Activated CD4-positive, CD25-positive, alpha-beta regulatory T cell treated with anti-CD3 and anti-CD28 coated beads, Interleukin-2, amount 50 U/mL, for 24 hours (primary cell): ENCODE data around the gene RAPGEF6.

ENCODE experiments used
- ATAC-seq, 2 donors: fragments of 150-1000 bp; cut with Tn5 transposase; one replicate each; pipeline ENCODE4 v1.10.0; 2021; ENCODE audit warnings: mild to moderate bottlenecking in 1 of 2, moderate library complexity in 1 of 2

RAPGEF6 gene

DNA sequence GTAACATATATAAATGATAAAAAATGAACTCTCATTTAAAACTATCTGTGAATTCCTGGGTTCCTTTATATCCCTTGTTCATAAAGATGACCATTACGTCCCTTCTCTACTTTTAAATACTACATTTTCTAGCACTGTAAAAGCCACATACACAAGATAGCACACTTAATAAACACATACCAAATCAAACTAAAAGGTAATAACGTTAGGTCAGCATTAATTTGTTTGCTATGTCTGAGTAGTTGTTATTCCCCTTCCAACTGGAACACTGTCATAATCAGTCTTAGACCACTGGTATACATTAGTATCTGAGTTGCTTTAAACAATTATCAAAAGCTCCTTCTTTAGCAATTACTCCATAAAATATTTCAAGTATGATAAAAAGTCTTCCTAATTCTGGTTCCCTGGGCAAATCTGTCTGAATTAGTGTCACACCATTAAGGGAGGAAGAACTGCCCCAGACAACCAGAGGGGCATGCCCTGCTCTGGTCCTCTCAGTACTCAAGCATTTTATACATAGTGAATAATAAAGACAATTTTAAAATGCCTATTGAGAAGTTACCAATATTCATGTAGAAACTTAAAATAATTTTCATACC, 98.1 kb downstream of the RAPGEF6 start:
- ATAC-seq = no peak

GRCh38 chr5:131536211-131536826, 98.7 kb downstream of the RAPGEF6 start:
- peak; percentile 33 to 54 for ATAC-seq

- ATAC-seq = no peak
These were observed 100.1 kb downstream of the RAPGEF6 start for GRCh38 chr5:131534974-131535373.

- ATAC-seq = no peak
These were observed 101.2 kb downstream of the RAPGEF6 start for GRCh38 chr5:131533836-131534235.

DNA sequence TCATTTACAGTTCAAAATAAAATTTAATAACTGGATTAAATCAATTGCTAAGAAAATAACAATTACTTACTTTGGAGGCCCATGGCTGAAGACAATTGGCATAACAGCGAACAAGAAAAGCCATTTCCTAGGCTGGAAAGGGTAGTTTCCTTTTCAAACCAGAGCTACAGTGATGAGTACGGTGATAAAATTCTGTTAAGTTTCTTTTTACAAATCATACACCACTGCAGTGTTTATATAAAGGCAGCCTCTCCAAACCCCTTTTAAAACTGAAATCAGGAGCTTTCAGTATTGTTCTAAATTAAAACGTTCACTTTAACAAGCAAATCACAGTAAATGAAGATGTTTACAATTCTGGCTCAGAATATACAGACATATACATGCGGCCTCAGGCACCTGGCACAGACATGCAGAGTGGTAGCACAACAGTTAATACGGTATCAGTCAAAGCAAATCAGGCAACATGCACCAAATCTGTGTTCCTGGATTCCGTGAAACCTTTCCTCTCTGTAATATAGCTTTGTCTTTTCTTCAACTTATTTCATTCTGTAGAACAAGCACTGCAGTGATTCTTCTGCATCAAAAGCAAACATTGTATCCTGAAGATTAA, 102.9 kb downstream of the RAPGEF6 start:
- peak; percentile 68 to 74 for ATAC-seq

DNA sequence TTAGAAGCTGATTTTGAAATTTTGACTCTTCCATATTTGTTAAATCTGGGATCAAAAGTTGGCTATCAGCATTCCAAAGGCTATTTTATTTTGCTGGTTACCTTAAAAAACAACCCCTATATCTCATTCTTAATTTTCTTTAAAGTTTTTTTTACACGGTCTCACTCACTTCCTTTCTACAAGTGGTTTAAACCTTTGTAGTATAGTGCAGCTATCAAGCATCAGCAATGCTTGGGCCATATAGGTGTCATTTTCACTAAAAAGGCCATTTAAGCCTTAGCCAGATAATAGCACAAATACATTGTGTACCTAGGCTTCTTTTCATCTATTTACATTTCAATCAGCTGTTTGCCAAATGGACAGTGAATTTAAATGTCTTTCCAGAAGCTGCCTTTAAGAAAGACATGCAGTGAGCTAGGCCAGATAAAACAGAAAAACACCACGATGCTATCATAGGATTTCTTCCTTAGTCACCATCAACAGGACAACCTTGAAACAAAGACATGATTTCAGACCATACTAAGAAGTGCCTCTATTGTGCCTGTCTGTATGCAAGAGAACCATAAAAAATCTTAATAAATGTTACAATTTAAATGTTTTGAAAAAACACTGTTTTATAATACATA, 104.2 kb downstream of the RAPGEF6 start:
- ATAC-seq = no peak

DNA sequence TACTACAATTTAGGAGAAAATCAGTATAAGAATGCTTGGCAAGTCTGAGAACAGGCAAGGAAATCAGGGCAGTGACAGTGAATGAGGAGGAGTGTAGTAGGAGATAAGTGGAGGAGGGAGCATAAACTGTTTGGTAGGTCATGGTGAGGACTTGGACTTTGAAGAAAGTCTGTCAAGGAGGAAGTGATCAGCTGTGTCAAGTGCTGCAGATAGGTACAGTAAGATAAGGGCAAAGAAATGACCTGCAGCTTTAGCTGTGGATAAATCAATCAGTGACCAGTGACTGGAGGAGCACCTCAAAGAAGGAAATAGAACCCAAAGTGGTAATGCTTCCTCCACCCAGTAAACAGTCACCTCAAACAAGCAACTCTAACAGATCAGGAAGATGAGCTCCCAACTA, 106.3 kb downstream of the RAPGEF6 start:
- no peak for ATAC-seq

- no peak for ATAC-seq
These were observed 109.2 kb downstream of the RAPGEF6 start for GRCh38 chr5:131525805-131526204.

- ATAC-seq = no peak
These were observed 110.6 kb downstream of the RAPGEF6 start for GRCh38 chr5:131524431-131524830.

DNA sequence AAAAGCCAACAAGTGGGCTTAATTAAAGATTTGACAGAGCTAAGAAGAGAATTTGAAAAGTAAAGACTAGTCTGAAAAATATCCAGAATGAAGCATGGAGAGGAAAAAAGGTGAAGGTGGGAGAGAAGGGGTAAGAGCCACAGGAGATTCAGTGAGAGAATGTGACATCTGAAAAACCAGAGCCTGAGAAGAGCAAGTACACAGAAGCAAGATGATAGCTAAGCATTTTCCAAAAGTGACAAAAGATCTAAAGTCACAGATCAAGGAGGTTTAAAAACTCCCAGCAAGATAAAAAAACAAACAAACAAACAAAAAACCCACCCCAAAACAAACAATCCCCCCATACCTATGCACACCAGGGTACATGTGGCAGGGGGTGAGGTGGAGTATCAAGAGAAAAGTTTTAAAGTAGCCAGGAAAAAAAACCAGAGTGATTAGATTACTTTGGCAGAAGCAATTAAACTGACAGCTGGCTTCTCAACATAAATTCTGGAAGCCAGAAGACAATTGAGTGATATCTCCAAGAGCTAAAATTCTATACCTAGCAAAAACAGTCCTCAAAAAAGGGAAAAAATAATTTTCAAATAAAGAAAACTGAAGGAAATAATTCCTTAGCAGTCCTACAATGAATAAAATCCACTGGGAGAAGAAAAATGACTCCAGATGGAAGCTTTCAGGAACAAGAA, 111.4 kb downstream of the RAPGEF6 start:
- no peak for ATAC-seq

DNA sequence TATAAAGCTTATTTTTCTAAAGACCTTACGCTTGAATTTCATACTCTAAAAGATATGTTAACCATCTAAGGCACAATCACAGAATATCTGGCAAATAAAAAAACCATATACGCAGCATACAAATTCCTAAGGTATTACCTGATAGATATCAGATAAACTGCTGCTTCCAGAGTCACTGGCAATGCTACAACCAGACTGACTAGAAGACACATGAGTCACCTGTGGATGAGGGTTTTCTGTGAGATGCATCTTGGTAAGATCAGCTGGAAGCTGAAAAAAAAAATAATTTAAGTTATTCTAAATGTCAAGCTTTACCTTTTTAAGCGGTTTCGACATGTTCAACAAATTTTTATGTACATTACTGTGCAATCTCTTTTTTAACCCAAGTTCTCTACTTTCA, 113.8 kb downstream of the RAPGEF6 start:
- no peak for ATAC-seq

DNA sequence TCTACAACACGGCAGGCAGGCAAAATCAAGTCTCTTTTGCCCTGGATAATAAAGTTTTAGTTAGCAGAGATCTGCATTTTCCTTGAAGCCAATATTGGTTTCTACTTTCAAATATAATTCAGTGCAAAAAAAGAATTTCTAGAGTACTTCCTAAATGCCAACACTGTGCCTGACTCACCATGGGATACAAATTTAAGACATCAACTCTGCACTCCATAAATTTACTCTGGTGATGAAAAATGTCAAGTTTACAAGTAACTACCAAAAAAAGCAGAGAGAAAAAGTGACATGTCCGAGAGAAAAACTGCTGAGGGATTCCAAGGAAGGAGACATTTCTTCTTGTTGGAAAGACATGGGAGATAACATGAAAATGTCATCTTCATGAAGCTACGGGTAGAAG, 119.7 kb downstream of the RAPGEF6 start:
- ATAC-seq = no peak

DNA sequence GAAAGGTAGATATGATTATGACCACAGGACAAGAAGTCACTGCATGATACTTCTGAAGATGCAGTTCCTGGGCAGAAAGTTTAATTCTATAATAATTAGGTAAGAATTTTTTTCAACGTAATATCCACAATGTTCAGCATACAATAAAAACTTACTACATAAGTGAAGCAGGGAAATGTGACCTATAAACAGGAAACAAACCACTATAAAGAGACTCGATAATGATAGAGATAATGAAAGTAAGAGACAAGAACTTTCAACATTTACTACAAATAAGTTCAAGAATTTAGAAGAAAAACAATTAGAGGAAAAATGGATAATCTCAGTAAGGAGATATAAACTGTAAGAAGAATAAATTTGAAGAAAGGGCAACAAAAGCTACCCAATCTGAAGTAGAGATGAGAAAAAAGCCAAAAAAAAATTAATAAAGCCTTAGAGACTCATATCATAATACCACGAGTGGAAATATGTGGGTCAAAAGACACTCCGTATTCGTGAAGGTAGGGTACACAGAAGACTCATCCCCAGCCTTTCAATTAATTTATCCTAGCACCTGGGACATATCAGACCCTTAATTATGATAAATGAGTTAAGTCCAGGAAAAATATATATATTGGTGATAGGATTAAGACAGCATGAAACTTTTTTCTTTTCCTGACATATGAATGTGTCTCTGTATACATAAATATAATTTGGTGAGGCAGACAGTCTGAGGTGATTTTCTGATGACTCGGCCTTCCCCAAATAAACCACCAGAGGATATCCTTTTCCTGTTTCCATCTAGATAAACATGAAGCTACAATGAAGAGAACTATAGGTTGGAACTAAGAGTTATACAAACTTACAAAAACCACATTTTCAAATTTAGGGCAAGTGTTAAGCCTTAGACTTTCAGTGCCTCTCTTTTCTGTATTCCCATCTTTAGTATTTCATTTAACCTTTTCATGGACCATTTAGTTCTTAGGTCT, 120.4 kb downstream of the RAPGEF6 start:
- peak; percentile 48 to 67 for ATAC-seq

- ATAC-seq = peak in 1 of 2 donors; percentile 44
These were observed 121.2 kb downstream of the RAPGEF6 start for GRCh38 chr5:131513780-131514179.

DNA sequence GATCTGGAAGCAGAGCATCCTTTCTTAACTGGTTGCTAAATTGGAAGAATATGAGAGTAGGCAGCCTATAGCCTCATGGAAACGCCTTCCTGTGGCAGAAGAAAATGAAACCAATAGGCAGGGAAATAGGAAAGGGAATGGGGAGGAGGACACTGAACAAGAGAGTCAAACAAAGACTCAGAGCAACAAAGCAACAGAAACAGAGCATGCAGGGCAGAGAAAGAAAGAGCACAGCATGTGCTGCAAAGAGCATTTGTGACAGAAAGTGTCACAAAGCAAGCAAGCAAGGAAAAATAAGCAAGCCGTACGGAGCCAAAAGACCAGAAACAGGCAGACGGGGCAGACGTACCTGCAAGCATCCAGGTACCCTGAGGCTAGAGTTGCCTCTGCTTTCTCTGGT, 123.1 kb downstream of the RAPGEF6 start:
- ATAC-seq = no peak

DNA sequence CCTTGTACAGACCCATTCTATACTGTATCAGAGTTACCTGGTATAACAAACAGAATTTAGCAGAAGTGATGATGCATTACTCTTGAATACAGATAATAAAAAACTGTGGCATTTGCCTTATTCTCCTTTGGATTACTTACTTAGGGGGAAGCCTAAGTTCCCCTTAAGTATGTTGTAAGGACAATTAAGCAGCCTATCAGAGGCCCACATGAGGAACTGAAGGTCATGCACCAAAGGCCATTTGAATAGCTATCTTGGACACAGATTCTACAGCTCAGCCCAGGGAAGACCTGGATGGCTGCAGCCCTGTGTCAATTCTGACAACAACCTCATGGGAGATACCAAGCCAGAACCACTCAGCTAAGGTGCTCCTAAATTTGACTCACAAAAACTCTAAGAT, 125.2 kb downstream of the RAPGEF6 start:
- ATAC-seq = no peak

DNA sequence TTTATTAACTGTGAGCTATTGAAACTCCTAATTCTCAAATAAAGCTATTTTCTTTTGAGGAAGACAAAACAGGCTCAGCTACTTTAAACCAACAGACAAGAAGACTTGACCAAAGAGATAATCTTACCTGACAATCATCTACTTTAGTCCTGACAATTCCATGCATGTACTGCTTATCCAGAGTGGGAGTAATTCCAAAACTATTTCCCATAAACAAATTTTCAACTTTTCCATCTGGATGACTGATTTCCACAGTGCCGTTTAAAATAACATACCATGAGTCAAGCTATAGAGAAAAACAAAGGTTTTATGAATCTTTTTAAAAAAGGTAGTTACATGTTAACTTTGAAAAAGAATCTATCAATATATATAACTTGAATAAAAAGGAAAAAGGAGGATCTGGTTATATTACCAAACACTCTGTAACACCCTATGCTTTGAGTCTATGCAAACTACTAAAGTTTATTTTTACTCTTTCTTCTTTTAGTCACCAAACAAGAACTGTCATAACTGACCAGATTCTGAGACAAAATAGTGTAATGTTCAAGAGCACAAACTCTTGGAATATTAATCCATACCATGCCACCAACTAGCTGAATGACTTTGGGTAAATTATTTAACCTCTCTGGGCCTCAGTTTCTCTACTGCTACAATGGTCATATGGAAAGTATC, 129.7 kb downstream of the RAPGEF6 start:
- ATAC-seq = no peak

DNA sequence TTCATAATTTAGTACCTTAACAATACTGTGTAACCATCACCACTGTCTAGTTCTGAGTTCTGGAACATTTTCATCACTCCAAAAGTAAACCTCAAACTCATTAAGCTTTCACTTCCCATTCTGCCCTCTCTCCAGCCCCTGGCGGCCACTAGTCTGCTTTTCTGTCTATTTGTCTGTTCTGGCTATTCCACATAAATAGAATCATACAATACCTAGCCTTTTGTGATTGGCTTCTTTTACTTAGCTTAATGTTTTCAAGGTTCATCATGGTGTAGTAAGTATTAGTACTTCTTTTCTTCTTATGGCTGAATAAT, 138.7 kb downstream of the RAPGEF6 start:
- peak; percentile 65 to 74 for ATAC-seq

- ATAC-seq = no peak
These were observed 139.3 kb downstream of the RAPGEF6 start for GRCh38 chr5:131495536-131496399.

DNA sequence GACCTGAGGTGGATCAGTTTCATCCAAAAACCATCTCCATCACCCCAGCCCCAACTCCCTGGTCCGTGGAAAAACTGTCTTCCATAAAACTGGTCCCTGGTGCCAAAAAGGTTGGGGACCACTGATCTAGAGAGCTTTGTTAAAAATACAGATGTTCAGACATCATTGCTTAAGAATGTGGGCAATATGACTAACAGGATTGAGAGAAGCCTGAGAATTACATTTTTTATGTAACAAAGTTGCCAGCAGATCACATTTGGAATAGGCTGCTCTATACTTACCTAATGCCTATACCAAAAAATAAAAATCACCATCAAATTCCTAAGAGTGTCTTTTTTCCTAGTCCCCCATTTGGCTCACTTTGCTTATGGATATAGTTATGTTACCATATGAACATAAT, 143.3 kb downstream of the RAPGEF6 start:
- no peak for ATAC-seq

DNA sequence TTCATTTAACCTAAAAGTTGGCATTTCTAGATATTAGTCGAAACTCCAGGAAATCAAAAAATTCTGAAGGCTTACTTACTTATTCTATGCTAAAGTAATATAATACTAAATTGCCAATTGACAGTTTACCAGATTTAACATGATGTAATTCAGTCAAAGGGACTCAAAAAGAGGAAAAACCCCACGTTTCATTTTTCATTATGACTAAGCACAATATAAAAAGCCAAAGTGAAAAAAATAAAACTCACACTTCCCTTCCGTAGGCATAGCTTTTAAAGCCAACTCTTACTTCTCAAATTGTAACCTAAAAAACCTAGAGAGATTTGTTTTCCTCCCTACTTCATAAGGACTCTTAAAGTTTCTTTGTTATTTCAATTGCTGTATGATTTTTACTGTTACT, 146.6 kb downstream of the RAPGEF6 start:
- peak; percentile 64 to 67 for ATAC-seq
